Measurements from ENCODE around the gene SYT1.

GRCh38 chr12:79441534-79441933 is 577.0 kb downstream of the SYT1 start:
- TF ChIP-seq CTCF (tag by site-specific recombination; IDR thresholded peaks at IDR 0.05) (no peak), ZNF175 (tag by site-specific recombination; IDR thresholded peaks at IDR 0.05) (no peak), ZNF280D (tag by site-specific recombination; IDR thresholded peaks at IDR 0.05) (no peak)

Data from HEK293 (cell line).